OCI-LY3 (cell line): ENCODE data around the gene MTCL1.

Experiments
- H2AFZ ChIP-seq: fragments of 200-600, 300-600 bp; shearing (Covaris generic); 2 replicates; pipeline ENCODE4 v1.6.0; 2014; ENCODE audit warnings: antibody characterized with exemption, low read depth, low read length
- H3K27ac ChIP-seq: fragments of 200-600, 300-600 bp; sonication (generic); 2 replicates; pipeline ENCODE4 v1.5.1; 2014; ENCODE audit warnings: mild to moderate bottlenecking, low read length, moderate library complexity, mixed read lengths
- H3K27me3 ChIP-seq: fragments of 200-600, 300-600 bp; sonication (generic); 2 replicates; pipeline ENCODE4 v1.6.1; 2014; ENCODE audit warnings: low read depth, low read length, mixed read lengths
- H3K36me3 ChIP-seq: fragments of 200-600, 300-600 bp; sonication (generic); replicated peaks from 2 replicates; pipeline ENCODE3; 2014; ENCODE audit warnings: low read depth, low read length, mixed read lengths
- H3K4me1 ChIP-seq: fragments of 300-600, 200-600 bp; sonication (generic); 2 replicates; pipeline ENCODE4 v1.6.1; 2014; ENCODE audit warnings: low read length, mixed read lengths
- H3K4me2 ChIP-seq: fragments of 200-600, 300-600 bp; sonication (generic); 2 replicates; pipeline ENCODE4 v1.6.1; 2014; ENCODE audit warnings: low read length, mixed read lengths
- H3K4me3 ChIP-seq: fragments of 300-600, 200-600 bp; sonication (generic); 2 replicates; pipeline ENCODE4 v1.5.1; 2014; ENCODE audit warnings: antibody characterized with exemption, mild to moderate bottlenecking, low read length, moderate library complexity
- H3K79me2 ChIP-seq: fragments of 300-600, 200-600 bp; shearing (Covaris generic); 2 replicates; pipeline ENCODE4 v1.6.1; 2014; ENCODE audit warnings: mild to moderate bottlenecking, low read length, mixed read lengths
- H3K9ac ChIP-seq: fragments of 300-600, 200-600 bp; shearing (Covaris generic); 2 replicates; pipeline ENCODE4 v1.6.0; 2014; ENCODE audit warnings: mild to moderate bottlenecking, low read length, moderate library complexity
- H3K9me3 ChIP-seq: fragments of 200-600, 300-600 bp; shearing (Covaris generic); 2 replicates; pipeline ENCODE4 v1.6.1; 2014; ENCODE audit warnings: low read length, mixed read lengths; ENCODE audit not compliant: insufficient read depth
- H4K20me1 ChIP-seq: fragments of 200-600, 300-600 bp; sonication (generic); 2 replicates; pipeline ENCODE4 v1.6.1; 2016; ENCODE audit warnings: low read length, mixed read lengths; ENCODE audit not compliant: insufficient read depth
- EZH2phosphoT487 ChIP-seq: fragments of 200-600 bp; shearing (Covaris generic); IDR thresholded peaks from 2 replicates; pipeline ENCODE4 v1.6.1; 2018; ENCODE audit warnings: antibody characterized with exemption, mixed run types, low read depth
- TF ChIP-seq, protein P1 (sequence below): fragments of 200-600, 300-600 bp; sonication (generic); IDR thresholded peaks from 2 replicates; pipeline ENCODE4 v1.5.1; 2014; ENCODE audit warnings: antibody characterized with exemption, low read length, low read depth

The MTCL1 gene

DNA sequence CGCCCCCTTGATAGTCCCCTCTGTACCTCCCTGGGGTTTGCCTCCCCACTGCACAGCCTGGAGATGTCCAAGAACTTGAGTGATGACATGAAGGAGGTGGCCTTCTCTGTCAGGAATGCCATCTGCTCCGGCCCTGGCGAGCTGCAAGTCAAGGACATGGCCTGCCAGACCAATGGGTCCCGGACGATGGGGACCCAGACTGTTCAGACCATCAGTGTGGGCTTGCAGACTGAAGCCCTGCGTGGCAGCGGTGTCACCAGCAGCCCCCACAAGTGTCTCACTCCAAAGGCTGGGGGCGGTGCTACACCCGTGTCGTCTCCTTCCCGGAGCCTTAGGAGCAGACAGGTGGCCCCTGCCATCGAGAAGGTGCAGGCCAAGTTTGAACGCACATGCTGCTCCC, 119.9 kb downstream of the MTCL1 start:
- H2AFZ ChIP-seq: no peak overlapping the region
- H3K4me1 ChIP-seq: no peaks in the 10 kb centered on the region
- no peak overlapping the region for H3K9ac ChIP-seq
- H3K79me2 ChIP-seq: no peaks in the 10 kb centered on the region
- no peak overlapping the region for H3K4me2 ChIP-seq
- no peaks in the 10 kb centered on the region for H3K9me3 ChIP-seq
- no peak for TF ChIP-seq EZH2phosphoT487
- TF ChIP-seq, protein P1, sequence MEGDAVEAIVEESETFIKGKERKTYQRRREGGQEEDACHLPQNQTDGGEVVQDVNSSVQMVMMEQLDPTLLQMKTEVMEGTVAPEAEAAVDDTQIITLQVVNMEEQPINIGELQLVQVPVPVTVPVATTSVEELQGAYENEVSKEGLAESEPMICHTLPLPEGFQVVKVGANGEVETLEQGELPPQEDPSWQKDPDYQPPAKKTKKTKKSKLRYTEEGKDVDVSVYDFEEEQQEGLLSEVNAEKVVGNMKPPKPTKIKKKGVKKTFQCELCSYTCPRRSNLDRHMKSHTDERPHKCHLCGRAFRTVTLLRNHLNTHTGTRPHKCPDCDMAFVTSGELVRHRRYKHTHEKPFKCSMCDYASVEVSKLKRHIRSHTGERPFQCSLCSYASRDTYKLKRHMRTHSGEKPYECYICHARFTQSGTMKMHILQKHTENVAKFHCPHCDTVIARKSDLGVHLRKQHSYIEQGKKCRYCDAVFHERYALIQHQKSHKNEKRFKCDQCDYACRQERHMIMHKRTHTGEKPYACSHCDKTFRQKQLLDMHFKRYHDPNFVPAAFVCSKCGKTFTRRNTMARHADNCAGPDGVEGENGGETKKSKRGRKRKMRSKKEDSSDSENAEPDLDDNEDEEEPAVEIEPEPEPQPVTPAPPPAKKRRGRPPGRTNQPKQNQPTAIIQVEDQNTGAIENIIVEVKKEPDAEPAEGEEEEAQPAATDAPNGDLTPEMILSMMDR: no peak
- H3K27ac ChIP-seq: no peak overlapping the region
- no peaks in the 10 kb centered on the region for H3K27me3 ChIP-seq
- no peaks in the 10 kb centered on the region for H4K20me1 ChIP-seq
- H3K36me3 ChIP-seq: peaks cover 18% of the 10 kb centered on the region
- H3K4me3 ChIP-seq: no peak overlapping the region

DNA sequence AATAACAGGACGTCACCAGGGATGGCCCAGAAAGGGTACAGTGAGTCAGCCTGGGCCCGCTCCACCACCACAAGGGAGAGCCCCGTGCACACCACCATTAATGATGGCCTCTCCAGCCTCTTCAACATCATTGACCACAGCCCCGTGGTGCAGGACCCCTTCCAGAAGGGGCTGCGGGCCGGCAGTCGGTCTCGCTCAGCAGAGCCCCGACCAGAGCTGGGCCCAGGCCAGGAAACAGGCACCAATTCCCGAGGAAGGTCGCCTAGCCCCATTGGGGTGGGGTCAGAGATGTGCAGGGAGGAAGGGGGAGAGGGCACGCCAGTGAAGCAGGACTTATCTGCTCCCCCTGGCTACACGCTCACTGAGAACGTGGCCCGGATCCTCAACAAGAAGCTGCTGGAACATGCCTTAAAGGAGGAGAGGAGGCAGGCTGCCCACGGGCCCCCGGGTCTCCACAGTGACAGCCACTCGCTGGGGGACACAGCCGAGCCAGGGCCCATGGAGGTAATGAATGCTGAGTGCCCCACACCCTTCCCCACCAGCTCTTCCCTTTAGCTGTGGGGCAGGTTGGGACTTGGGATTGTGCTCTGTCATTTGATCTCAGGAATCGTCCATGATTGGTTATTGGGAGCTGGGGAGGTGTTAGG, 120.5 kb downstream of the MTCL1 start:
- H3K4me1 ChIP-seq: no peaks in the 10 kb centered on the region
- H3K79me2 ChIP-seq: no peaks in the 10 kb centered on the region
- H3K27ac ChIP-seq: no peak overlapping the region
- H3K9me3 ChIP-seq: no peaks in the 10 kb centered on the region
- H3K36me3 ChIP-seq: peaks cover 13% of the 10 kb centered on the region
- H3K4me2 ChIP-seq: no peak overlapping the region
- TF ChIP-seq, protein P1: no peak
- no peak for TF ChIP-seq EZH2phosphoT487
- H3K4me3 ChIP-seq: no peak overlapping the region
- no peaks in the 10 kb centered on the region for H3K27me3 ChIP-seq
- no peaks in the 10 kb centered on the region for H4K20me1 ChIP-seq
- no peak overlapping the region for H2AFZ ChIP-seq
- H3K9ac ChIP-seq: no peak overlapping the region

DNA sequence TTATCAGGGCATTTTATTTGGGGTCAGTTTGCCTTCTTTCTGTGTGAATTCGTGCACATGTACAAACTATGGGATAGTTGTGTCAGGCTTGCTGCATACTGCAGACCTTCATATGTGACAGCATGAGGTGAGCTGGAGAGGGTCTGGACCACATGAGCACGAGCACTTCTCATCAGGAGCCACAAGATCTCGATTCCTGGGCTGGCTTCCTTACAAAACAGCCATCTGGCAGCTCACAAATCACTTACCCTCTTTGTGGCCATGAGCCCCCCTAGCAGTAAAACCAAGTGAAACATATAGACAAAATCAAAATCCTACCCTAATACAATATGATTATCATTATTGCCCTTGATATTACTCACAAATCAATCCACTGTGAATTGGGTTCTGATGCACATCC, 121.2 kb downstream of the MTCL1 start:
- H3K9ac ChIP-seq: no peak overlapping the region
- H3K27me3 ChIP-seq: no peaks in the 10 kb centered on the region
- TF ChIP-seq, protein P1: no peak
- no peak for TF ChIP-seq EZH2phosphoT487
- H2AFZ ChIP-seq: no peak overlapping the region
- H3K9me3 ChIP-seq: no peaks in the 10 kb centered on the region
- H3K4me1 ChIP-seq: no peaks in the 10 kb centered on the region
- H3K36me3 ChIP-seq: peaks cover 9% of the 10 kb centered on the region
- no peaks in the 10 kb centered on the region for H3K79me2 ChIP-seq
- no peak overlapping the region for H3K4me2 ChIP-seq
- H3K4me3 ChIP-seq: no peak overlapping the region
- no peaks in the 10 kb centered on the region for H4K20me1 ChIP-seq
- no peak overlapping the region for H3K27ac ChIP-seq

DNA sequence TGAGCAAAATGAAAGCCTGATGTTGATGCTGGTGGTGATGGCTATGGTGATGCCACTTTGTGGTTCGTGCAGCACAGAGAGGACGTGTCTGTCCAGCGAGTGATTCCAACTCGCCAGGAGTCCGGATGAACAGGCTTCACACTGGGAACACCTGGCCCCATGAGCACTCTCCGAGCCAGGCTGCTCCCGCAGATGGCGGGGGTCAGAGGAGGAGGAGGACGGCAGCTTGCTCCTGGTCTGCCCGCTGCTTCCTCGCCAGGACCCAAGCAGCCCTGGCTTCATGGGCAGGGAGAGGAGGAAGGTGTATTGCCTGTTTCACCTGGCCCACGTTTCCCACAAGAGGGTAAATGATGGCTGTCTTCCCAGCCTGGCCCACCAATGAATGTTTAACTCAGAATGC, 121.6 kb downstream of the MTCL1 start:
- TF ChIP-seq EZH2phosphoT487: no peak
- TF ChIP-seq, protein P1: no peak
- no peak overlapping the region for H3K9ac ChIP-seq
- no peaks in the 10 kb centered on the region for H4K20me1 ChIP-seq
- no peaks in the 10 kb centered on the region for H3K27me3 ChIP-seq
- H2AFZ ChIP-seq: no peak overlapping the region
- no peak overlapping the region for H3K27ac ChIP-seq
- no peaks in the 10 kb centered on the region for H3K4me1 ChIP-seq
- no peaks in the 10 kb centered on the region for H3K79me2 ChIP-seq
- H3K4me3 ChIP-seq: no peak overlapping the region
- H3K9me3 ChIP-seq: no peaks in the 10 kb centered on the region
- H3K36me3 ChIP-seq: peaks cover 7% of the 10 kb centered on the region
- H3K4me2 ChIP-seq: no peak overlapping the region
